ENCODE measurements around the gene TMEM243.

DNA sequence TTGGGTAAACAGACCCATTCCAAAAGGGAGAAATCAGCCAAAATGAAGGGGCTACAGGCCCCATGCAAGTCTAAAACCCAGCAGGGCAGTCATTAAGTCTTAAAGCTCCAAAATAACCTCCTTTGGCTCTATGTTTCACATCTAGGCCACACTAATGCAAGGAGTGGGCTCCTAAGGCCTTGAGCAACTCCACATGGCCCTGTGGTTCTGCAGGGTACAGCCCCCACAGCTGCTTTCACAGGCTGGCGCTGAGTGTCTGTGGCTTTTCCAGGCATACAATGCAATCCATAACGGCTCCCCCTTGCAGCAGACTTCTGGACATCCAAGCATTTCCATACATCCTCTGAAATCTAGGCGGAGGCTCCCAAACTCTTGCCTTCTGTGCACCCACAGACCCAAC is 9.0 kb downstream of the TMEM243 start:
- TF ChIP-seq, protein P1, sequence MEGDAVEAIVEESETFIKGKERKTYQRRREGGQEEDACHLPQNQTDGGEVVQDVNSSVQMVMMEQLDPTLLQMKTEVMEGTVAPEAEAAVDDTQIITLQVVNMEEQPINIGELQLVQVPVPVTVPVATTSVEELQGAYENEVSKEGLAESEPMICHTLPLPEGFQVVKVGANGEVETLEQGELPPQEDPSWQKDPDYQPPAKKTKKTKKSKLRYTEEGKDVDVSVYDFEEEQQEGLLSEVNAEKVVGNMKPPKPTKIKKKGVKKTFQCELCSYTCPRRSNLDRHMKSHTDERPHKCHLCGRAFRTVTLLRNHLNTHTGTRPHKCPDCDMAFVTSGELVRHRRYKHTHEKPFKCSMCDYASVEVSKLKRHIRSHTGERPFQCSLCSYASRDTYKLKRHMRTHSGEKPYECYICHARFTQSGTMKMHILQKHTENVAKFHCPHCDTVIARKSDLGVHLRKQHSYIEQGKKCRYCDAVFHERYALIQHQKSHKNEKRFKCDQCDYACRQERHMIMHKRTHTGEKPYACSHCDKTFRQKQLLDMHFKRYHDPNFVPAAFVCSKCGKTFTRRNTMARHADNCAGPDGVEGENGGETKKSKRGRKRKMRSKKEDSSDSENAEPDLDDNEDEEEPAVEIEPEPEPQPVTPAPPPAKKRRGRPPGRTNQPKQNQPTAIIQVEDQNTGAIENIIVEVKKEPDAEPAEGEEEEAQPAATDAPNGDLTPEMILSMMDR (conservative IDR thresholded peaks at IDR 0.05), result no peak
- no peak for TF ChIP-seq ZFX (IDR thresholded peaks at IDR 0.05)

Measured in C4-2B (cell line).